H1 (cell line): Measurements from ENCODE around the gene MROH8. TPM values are rescaled to one million over a fixed set of nuclear protein-coding genes. Genes with fewer than 3 reads are reported as not detected.

Experiments used
- CHD7 ChIP-seq: fragments of 300-600 bp; sonication (generic); IDR thresholded peaks from 2 replicates; pipeline ENCODE4 v1.7.1; 2012; ENCODE audit warnings: low read length, moderate library complexity, mild to moderate bottlenecking, inconsistent platforms; ENCODE audit not compliant: insufficient replicate concordance
- EGR1 ChIP-seq: IDR thresholded peaks from 2 replicates; pipeline ENCODE4 v1.6.1; 2011; ENCODE audit warnings: low read depth, low read length, borderline replicate concordance
- HDAC2 ChIP-seq, 2 experiments: fragments of 300-600 bp in 1 of 2; sonication (generic) in 1 of 2; IDR thresholded peaks; 2 replicates each; pipeline ENCODE4 v1.6.1; 2011 to 2012; ENCODE audit warnings: low read depth in 2 of 2, low read length in 2 of 2, mild to moderate bottlenecking in 2 of 2, moderate library complexity in 2 of 2, borderline replicate concordance in 1 of 2, inconsistent platforms in 1 of 2
- NANOG ChIP-seq: IDR thresholded peaks from 2 replicates; pipeline ENCODE4 v1.6.1; 2011; ENCODE audit warnings: low read length, low read depth, mild to moderate bottlenecking, inconsistent platforms; ENCODE audit not compliant: insufficient read depth, poor library complexity, severe bottlenecking
- RAD21 ChIP-seq, 2 experiments: IDR thresholded peaks in 1 of 2; conservative IDR thresholded peaks in 1 of 2; 2 replicates each; pipeline ENCODE4 v1.6.1; 2011; ENCODE audit warnings: low read depth in 2 of 2, low read length in 2 of 2, improper control_type of control experiment in 1 of 2, inconsistent platforms in 1 of 2, mild to moderate bottlenecking in 1 of 2, moderate library complexity in 1 of 2
- RBBP5 ChIP-seq: IDR thresholded peaks from 2 replicates; pipeline ENCODE4 v1.7.1; 2012; ENCODE audit warnings: low read depth, mild to moderate bottlenecking, inconsistent platforms, low read length, moderate library complexity, borderline replicate concordance
- SIN3A ChIP-seq, 2 experiments: IDR thresholded peaks in 1 of 2; conservative IDR thresholded peaks in 1 of 2; 2 replicates each; pipeline ENCODE4 v1.6.1; 2011 to 2012; ENCODE audit warnings: low read length in 2 of 2, improper control_type of control experiment in 1 of 2, low read depth in 1 of 2, mild to moderate bottlenecking in 1 of 2
- SIRT6 ChIP-seq: IDR thresholded peaks from one replicate; pipeline ENCODE4 v1.7.1; 2012; ENCODE audit warnings: low read length, inconsistent platforms
- TBP ChIP-seq: IDR thresholded peaks from 2 replicates; pipeline ENCODE4 v1.6.1; 2011; ENCODE audit warnings: low read depth, low read length, improper control_type of control experiment
- polyA plus RNA-seq, 7 experiments: library from polyadenylated mRNA; depleted of rRNA in 3 of 7; stranded (reverse) in 5 of 7; unstranded in 2 of 7; fragments of >200 nt in 5 of 7; fragments of 200-250 nt in 2 of 7; gene quantifications; 1 replicate in 5 of 7; 2 replicates in 1 of 7; 4 replicates in 1 of 7; pipeline versions ENCODE4 v1.2.1 to v1.2.3, GENCODE V29; 2011 to 2013; ENCODE audit warnings: missing spikeins in 2 of 7, mixed read lengths in 2 of 7
- total RNA-seq: library from RNA; stranded (reverse); fragmentation: NEBNext Ultra II Directional; extraction: Animal tissue kit (Norgen Biotek cat#: 25700); gene quantifications from 2 replicates; pipeline ENCODE4 v1.2.1, GENCODE V29; 2021

MROH8 gene
- total and polyA plus RNA-seq, 2 of the 8 experiments (the other 6 are each of a cell fraction or from before 2014, with no cell fraction given), result 0.50 to 0.86 TPM

- TF ChIP-seq CHD7 (no peak), SIN3A (conservative IDR thresholded peaks at IDR 0.05 in 1 of 2, IDR thresholded peaks at IDR 0.05 in 1 of 2; ENCODE audit: low read depth in 1 of 2, low read length in 2 of 2) (no peak), RBBP5 (no peak), SIRT6 (no peak), EGR1 (no peak), TBP (no peak), NANOG (no peak), HDAC2 (IDR thresholded peaks at IDR 0.05; ENCODE audit: borderline replicate concordance in 1 of 2, low read depth in 2 of 2, low read length in 2 of 2) (no peak), RAD21 (IDR thresholded peaks at IDR 0.05 in 1 of 2, conservative IDR thresholded peaks at IDR 0.05 in 1 of 2; ENCODE audit: low read depth in 2 of 2, low read length in 2 of 2) (no peak)
These were observed 113.2 kb downstream of the MROH8 start (continued) for GRCh38 chr20:37066168-37066567.
